BLaER1 treated with 17β-estradiol and CSF1 and Interleukin-3, amounts not matched to agents 10 nM and 100 nM (cell line): ENCODE results near the gene XRCC3.

ENCODE experiments used
- H3K27ac ChIP-seq, 11 experiments: shearing (Covaris generic); formaldehyde crosslinking; 2 replicates each; pipeline ENCODE4 v1.8.1; 2022
- H3K27me3 ChIP-seq, 11 experiments: shearing (Covaris generic); formaldehyde crosslinking; 2 replicates each; pipeline ENCODE4 v1.8.1; 2022
- H3K36me3 ChIP-seq, 11 experiments: shearing (Covaris generic); formaldehyde crosslinking; 2 replicates each; pipeline ENCODE4 v1.8.1; 2022
- H3K4me1 ChIP-seq, 10 experiments: shearing (Covaris generic); formaldehyde crosslinking; 2 replicates each; pipeline ENCODE4 v1.8.1; 2022
- H3K4me2 ChIP-seq, 11 experiments: shearing (Covaris generic); formaldehyde crosslinking; 2 replicates each; pipeline ENCODE4 v1.8.1; 2022
- H3K4me3 ChIP-seq, 10 experiments: shearing (Covaris generic); formaldehyde crosslinking; 2 replicates each; pipeline ENCODE4 v1.8.1; 2022
- H3K9ac ChIP-seq, 11 experiments: shearing (Covaris generic); formaldehyde crosslinking; 2 replicates each; pipeline ENCODE4 v1.8.1; 2022
- H3K9me3 ChIP-seq, 11 experiments: shearing (Covaris generic); formaldehyde crosslinking; replicated peaks in 1 of 11; 2 replicates each; pipeline ENCODE4 v1.8.1; 2022
- H4K20me1 ChIP-seq, 11 experiments: shearing (Covaris generic); formaldehyde crosslinking; 2 replicates each; pipeline ENCODE4 v1.8.1; 2022
- Cebpa-rat ChIP-seq, 11 experiments: shearing (Covaris generic); IDR thresholded peaks; 2 replicates each; pipeline ENCODE4 v1.8.1; 2022

XRCC3 gene

GRCh38 chr14:103724116-103724515 lies 8.9 kb upstream of the XRCC3 start:
- Histone ChIP-seq H3K4me2 (no peak overlapping the region), H4K20me1 (peaks cover 32 to 94% (median 84%) of the 10 kb centered on the region in 11 experiments), H3K9ac (peak overlapping the region in 2 of 11 experiments; percentile 7 to 32; a peak in 3 of 22 replicates), H3K4me3 (no peak overlapping the region), H3K36me3 (peaks cover 10 to 61% (median 29%) of the 10 kb centered on the region in 11 experiments), H3K9me3 (no peaks in the 10 kb centered on the region), H3K27me3 (no peaks in the 10 kb centered on the region), H3K27ac (no peak overlapping the region), H3K4me1 (peaks cover 0 to 13% (median 9%) of the 10 kb centered on the region in 10 experiments; a peak in 16 of 20 replicates)
- TF ChIP-seq Cebpa-rat (IDR thresholded peaks at IDR 0.05): no peak

GRCh38 chr14:103723748-103724081 lies 8.5 kb upstream of the XRCC3 start:
- Histone ChIP-seq H3K9me3 (no peaks in the 10 kb centered on the region), H3K36me3 (peaks cover 6 to 57% (median 25%) of the 10 kb centered on the region in 11 experiments; a peak in 21 of 22 replicates), H3K4me1 (peaks cover 2 to 17% (median 12%) of the 10 kb centered on the region in 10 experiments; a peak in 19 of 20 replicates), H3K4me2 (no peak overlapping the region), H4K20me1 (peaks cover 34 to 94% (median 86%) of the 10 kb centered on the region in 11 experiments), H3K4me3 (no peak overlapping the region), H3K27me3 (no peaks in the 10 kb centered on the region), H3K9ac (peak overlapping the region in 2 of 11 experiments; percentile 7 to 32; a peak in 3 of 22 replicates), H3K27ac (no peak overlapping the region)
- TF ChIP-seq Cebpa-rat (IDR thresholded peaks at IDR 0.05): no peak

GRCh38 chr14:103721334-103722120 lies 6.3 kb upstream of the XRCC3 start:
- H3K4me1 ChIP-seq: peaks cover 19 to 38% (median 33%) of the 10 kb centered on the region in 10 experiments; a peak in 19 of 20 replicates
- peaks cover 3 to 40% (median 17%) of the 10 kb centered on the region in 11 experiments; a peak in 16 of 22 replicates for H3K36me3 ChIP-seq
- no peaks in the 10 kb centered on the region for H3K9me3 ChIP-seq
- no peak for TF ChIP-seq Cebpa-rat (IDR thresholded peaks at IDR 0.05)
- no peak overlapping the region for H3K4me3 ChIP-seq
- H4K20me1 ChIP-seq: peaks cover 55 to 100% (median 95%) of the 10 kb centered on the region in 11 experiments
- no peaks in the 10 kb centered on the region for H3K27me3 ChIP-seq
- H3K9ac ChIP-seq: 0 out of 22 replicates have a peak overlapping the region, but pooled peaks of 1 of the 11 experiments have one; percentile 8
- no peak overlapping the region for H3K27ac ChIP-seq
- H3K4me2 ChIP-seq: no peak overlapping the region

GRCh38 chr14:103719751-103720150 lies 4.5 kb upstream of the XRCC3 start:
- peak overlapping the region in 4 of 11 experiments; percentile 17 to 30 (median 21); a peak in 1 of 22 replicates for H3K9ac ChIP-seq
- no peak overlapping the region for H3K27ac ChIP-seq
- peak overlapping the region in 7 of 11 experiments; percentile 9 to 57 (median 34); a peak in 11 of 22 replicates for H3K4me2 ChIP-seq
- no peak for TF ChIP-seq Cebpa-rat (IDR thresholded peaks at IDR 0.05)
- H3K4me3 ChIP-seq: no peak overlapping the region
- peaks cover 58 to 86% (median 79%) of the 10 kb centered on the region in 11 experiments; a peak in 20 of 22 replicates for H4K20me1 ChIP-seq
- no peaks in the 10 kb centered on the region for H3K27me3 ChIP-seq
- peaks cover 21 to 41% (median 36%) of the 10 kb centered on the region in 10 experiments; a peak in 19 of 20 replicates for H3K4me1 ChIP-seq
- peaks cover 0 to 24% (median 10%) of the 10 kb centered on the region in 11 experiments; a peak in 8 of 22 replicates for H3K36me3 ChIP-seq
- H3K9me3 ChIP-seq: no peaks in the 10 kb centered on the region

GRCh38 chr14:103718572-103718971 lies 3.3 kb upstream of the XRCC3 start:
- H3K4me2 ChIP-seq: peak overlapping the region; percentile 5 to 96 (median 34); a peak in 17 of 22 replicates
- H4K20me1 ChIP-seq: peaks cover 59 to 84% (median 73%) of the 10 kb centered on the region in 11 experiments; a peak in 20 of 22 replicates
- H3K4me1 ChIP-seq: peaks cover 33 to 53% (median 48%) of the 10 kb centered on the region in 10 experiments
- H3K9me3 ChIP-seq: no peaks in the 10 kb centered on the region
- peaks cover 0 to 12% (median 2%) of the 10 kb centered on the region in 11 experiments; a peak in 10 of 22 replicates for H3K36me3 ChIP-seq
- H3K27ac ChIP-seq: no peak overlapping the region
- no peak overlapping the region for H3K4me3 ChIP-seq
- no peaks in the 10 kb centered on the region for H3K27me3 ChIP-seq
- no peak for TF ChIP-seq Cebpa-rat (IDR thresholded peaks at IDR 0.05)
- H3K9ac ChIP-seq: 0 out of 22 replicates have a peak overlapping the region, but pooled peaks of 1 of the 11 experiments have one; percentile 11

GRCh38 chr14:103716899-103717411 lies 1.7 kb upstream of the XRCC3 start:
- Histone ChIP-seq H3K4me2 (peak overlapping the region; percentile 95 to 100 (median 99)), H3K9ac (peak overlapping the region; percentile 77 to 98 (median 91)), H4K20me1 (peaks cover 54 to 86% (median 73%) of the 10 kb centered on the region in 11 experiments; a peak in 21 of 22 replicates), H3K9me3 (no peaks in the 10 kb centered on the region), H3K27ac (no peak overlapping the region; a peak in 1 of 22 replicates), H3K36me3 (peaks cover 0 to 26% (median 12%) of the 10 kb centered on the region in 11 experiments; a peak in 13 of 22 replicates), H3K27me3 (no peaks in the 10 kb centered on the region), H3K4me3 (peak overlapping the region; percentile 78 to 94 (median 85)), H3K4me1 (peaks cover 41 to 66% (median 56%) of the 10 kb centered on the region in 10 experiments)
- TF ChIP-seq Cebpa-rat (IDR thresholded peaks at IDR 0.05): no peak

- H3K4me2 ChIP-seq: peak overlapping the region; percentile 95 to 100 (median 99)
- peak overlapping the region; percentile 78 to 94 (median 85) for H3K4me3 ChIP-seq
- H3K9me3 ChIP-seq: no peaks in the 10 kb centered on the region
- H3K27me3 ChIP-seq: no peaks in the 10 kb centered on the region
- TF ChIP-seq Cebpa-rat (IDR thresholded peaks at IDR 0.05): no peak
- peak overlapping the region; percentile 77 to 98 (median 91) for H3K9ac ChIP-seq
- H3K4me1 ChIP-seq: peaks cover 48 to 73% (median 59%) of the 10 kb centered on the region in 10 experiments
- H4K20me1 ChIP-seq: peaks cover 47 to 86% (median 68%) of the 10 kb centered on the region in 11 experiments; a peak in 21 of 22 replicates
- H3K27ac ChIP-seq: peak overlapping the region; percentile 36 to 77 (median 68); a peak in 21 of 22 replicates
- peaks cover 0 to 31% (median 15%) of the 10 kb centered on the region in 11 experiments; a peak in 14 of 22 replicates for H3K36me3 ChIP-seq
These were observed 995 bp upstream of the XRCC3 start for GRCh38 chr14:103716091-103716801.

GRCh38 chr14:103714063-103714724 lies 1.1 kb downstream of the XRCC3 start:
- peaks cover 42 to 68% (median 51%) of the 10 kb centered on the region in 10 experiments for H3K4me1 ChIP-seq
- no peak for TF ChIP-seq Cebpa-rat (IDR thresholded peaks at IDR 0.05)

More at GRCh38 chr14:103714063-103714724, 1.1 kb downstream of the XRCC3 start:
- Histone ChIP-seq H4K20me1 (peaks cover 26 to 77% (median 61%) of the 10 kb centered on the region in 11 experiments; a peak in 21 of 22 replicates), H3K4me2 (peak overlapping the region; percentile 80 to 98 (median 93)), H3K36me3 (peaks cover 4 to 51% (median 31%) of the 10 kb centered on the region in 11 experiments; a peak in 19 of 22 replicates), H3K27me3 (no peaks in the 10 kb centered on the region), H3K9ac (peak overlapping the region; percentile 87 to 98 (median 96)), H3K4me3 (peak overlapping the region; percentile 78 to 94 (median 86)), H3K9me3 (no peaks in the 10 kb centered on the region), H3K27ac (peak overlapping the region in 10 of 11 experiments; percentile 74 to 97 (median 95); a peak in 19 of 22 replicates)
